HepG2 (cell line): Measurements from ENCODE around the gene BACH2. TPM values are rescaled to one million over a fixed set of nuclear protein-coding genes. Genes with fewer than 3 reads are reported as not detected.
"Not testable (repeated sequence)": the region's sequence is repeated elsewhere in the genome, so short reads cannot be mapped to it uniquely, and the experiment has no call there.

Source experiments
- ATAC-seq: fragments of 200-7000 bp; cut with Tn5 transposase; 3 replicates; pipeline ENCODE4 v1.9.1; 2020; ENCODE audit warnings: mild to moderate bottlenecking, moderate library complexity
- BruUV-seq: library from RNA; stranded (reverse); fragments of 400-500 nt; replicated peaks from 2 replicates; lab custom pipeline; 2021; lab: Mats Ljungman, UMichigan
- CTCF ChIA-PET: fragments of 300-600 bp; formaldehyde crosslinking; extraction: SDS; loops from one replicate; lab custom pipeline; 2021; ENCODE audit warnings: low total read pairs, inconsistent platforms, low intra/inter-chr PET ratio; lab: Yijun Ruan, JAX
- POLR2A ChIA-PET: fragments of 350-600 bp; sonication (Branson Sonifier 250); formaldehyde crosslinking; loops from one replicate; lab custom pipeline; 2020; ENCODE audit warnings: antibody characterized with exemption, inconsistent platforms; lab: Yijun Ruan, JAX
- DNase-seq: peaks from one replicate; pipeline ENCODE4 v3.0.0-alpha.2; 2015; ENCODE audit warnings: low spot score
- FAIRE-seq: peaks from 3 replicates; lab custom pipeline; 2011; peaks lifted over from hg19 to GRCh38; lab: Jason Lieb, UNC
- H2AFZ ChIP-seq: one replicate; pipeline ENCODE4 v1.6.1; 2011; ENCODE audit warnings: low read length, inconsistent platforms
- H3K27ac ChIP-seq: fragments of 300-600 bp; 3 replicates; pipeline ENCODE4 v1.8.0; 2011; ENCODE audit warnings: mixed run types, mild to moderate bottlenecking, mixed read lengths, low read length, inconsistent platforms; ENCODE audit not compliant: insufficient read depth; ENCODE audit errors: extremely low read length
- H3K27me3 ChIP-seq, 2 experiments: fragments of 200-600 bp in 1 of 2; 2 replicates in 1 of 2; 3 replicates in 1 of 2; pipeline versions ENCODE4 v1.6.0 to v1.8.0; 2011; ENCODE audit warnings: low read length in 2 of 2, mild to moderate bottlenecking in 2 of 2, moderate library complexity in 2 of 2, inconsistent platforms in 1 of 2; ENCODE audit not compliant: insufficient read depth in 2 of 2, control insufficient read depth in 1 of 2
- H3K36me3 ChIP-seq, 2 experiments: fragments of 200-600 bp in 1 of 2; replicated peaks in 1 of 2; 2 replicates in 1 of 2; 3 replicates in 1 of 2; pipeline versions ENCODE4 v1.5.1 to v1.8.0; 2011; ENCODE audit warnings: low read length in 2 of 2, inconsistent platforms in 1 of 2; ENCODE audit not compliant: insufficient read depth in 2 of 2, control insufficient read depth in 1 of 2
- H3K4me1 ChIP-seq: 2 replicates; pipeline ENCODE4 v1.5.1; 2012; ENCODE audit warnings: low read length, inconsistent platforms; ENCODE audit not compliant: insufficient read depth
- H3K4me2 ChIP-seq: 2 replicates; pipeline ENCODE4 v1.6.0; 2011; ENCODE audit warnings: low read depth, low read length, inconsistent platforms
- H3K4me3 ChIP-seq, 3 experiments: fragments of 200-600 bp in 1 of 3; sonication (generic), shearing (Covaris generic) in 1 of 3; replicated peaks in 1 of 3; 2 replicates each; pipeline ENCODE4 v1.5.1; 2011 to 2016; ENCODE audit warnings: low read length in 3 of 3, inconsistent platforms in 2 of 3, low read depth in 2 of 3, mild to moderate bottlenecking in 2 of 3, control low read depth in 1 of 3, mixed read lengths in 1 of 3; ENCODE audit not compliant: insufficient read depth in 1 of 3
- H3K79me2 ChIP-seq: one replicate; pipeline ENCODE4 v1.6.1; 2011; ENCODE audit warnings: low read length, inconsistent platforms; ENCODE audit not compliant: insufficient read depth
- H3K9ac ChIP-seq: 2 replicates; pipeline ENCODE4 v1.6.0; 2011; ENCODE audit warnings: mild to moderate bottlenecking, low read depth, low read length, inconsistent platforms; ENCODE audit not compliant: insufficient read depth
- H3K9me3 ChIP-seq: 2 replicates; pipeline ENCODE4 v1.5.1; 2012; ENCODE audit warnings: mild to moderate bottlenecking, low read length
- H4K20me1 ChIP-seq: 2 replicates; pipeline ENCODE4 v1.6.0; 2011; ENCODE audit warnings: inconsistent platforms, mild to moderate bottlenecking, low read length, moderate library complexity; ENCODE audit not compliant: insufficient read depth
- ELF1 ChIP-seq: sonication (generic); formaldehyde crosslinking; IDR thresholded peaks from 2 replicates; pipeline ENCODE4 v1.4.0; 2020; ENCODE audit warnings: missing genetic modification reagents
- NR2F6 ChIP-seq, 2 experiments: IDR thresholded peaks; 2 replicates each; pipeline ENCODE4 v1.6.1; 2016; ENCODE audit warnings: antibody characterized with exemption in 1 of 2, mild to moderate bottlenecking in 1 of 2
- ZNF101 ChIP-seq: sonication (generic); formaldehyde crosslinking; IDR thresholded peaks from 2 replicates; pipeline ENCODE4 v1.4.0; 2020; ENCODE audit warnings: mild to moderate bottlenecking, low read depth, missing genetic modification reagents, borderline replicate concordance
- ZNF17 ChIP-seq: sonication (generic); formaldehyde crosslinking; IDR thresholded peaks from 2 replicates; pipeline ENCODE4 v1.5.0; 2020; ENCODE audit warnings: mild to moderate bottlenecking, missing genetic modification reagents
- ZNF460 ChIP-seq: sonication (generic); formaldehyde crosslinking; IDR thresholded peaks from 2 replicates; pipeline ENCODE4 v1.5.1; 2020; ENCODE audit warnings: missing genetic modification reagents, mild to moderate bottlenecking, borderline replicate concordance
- ZNF768 ChIP-seq: sonication (generic); formaldehyde crosslinking; IDR thresholded peaks from 2 replicates; pipeline ENCODE4 v1.4.0; 2020; ENCODE audit warnings: missing genetic modification reagents
- WGBS: methylation state at CpG from one replicate; pipeline ENCODE4 v1.1.6; 2017; ENCODE audit warnings: low lambda C conversion rate; 5-methylcytosine and 5-hydroxymethylcytosine counted together
- in situ Hi-C: cut with HindIII; loops from 2 replicates; pipeline ENCODE4 v1.10.0; 2017; ENCODE audit warnings: low pct_unique_long_range_greater_than_20kb; ENCODE audit not compliant: extremely low pct_ligation_motif_present
- intact Hi-C: fragments of 100-400 bp; cut with micrococcal nuclease; formaldehyde crosslinking; loops from one replicate; pipeline ENCODE4 v1.10.0; 2022; ENCODE audit not compliant: unreplicated experiment
- polyA plus RNA-seq, 8 experiments: library from polyadenylated mRNA; depleted of rRNA in 3 of 8; stranded (reverse) in 7 of 8; unstranded in 1 of 8; fragments of >200 nt; fragmentation: Illumina TruSeq in 4 of 8; extraction: Trizol in 4 of 8; gene quantifications; 2 replicates each; pipeline versions ENCODE4 v1.2.1 to v1.2.3, GENCODE V29; 2011 to 2016; ENCODE audit warnings: low read depth in 4 of 8, missing spikeins in 1 of 8, mixed read lengths in 1 of 8; ENCODE audit not compliant: insufficient read depth in 1 of 8
- total RNA-seq, 5 experiments: library from RNA; depleted of rRNA; stranded (reverse); fragments of >200 nt; fragmentation: Illumina TruSeq; extraction: Trizol; gene quantifications; 2 replicates each; pipeline ENCODE4 v1.2.3, GENCODE V29; 2016; ENCODE audit warnings: low read depth in 1 of 5

BACH2 gene
- total and polyA plus RNA-seq, 2 of the 13 experiments (the other 11 are each of a cell fraction or from before 2014, with no cell fraction given) = 0.01 TPM; not detected in 1

DNA sequence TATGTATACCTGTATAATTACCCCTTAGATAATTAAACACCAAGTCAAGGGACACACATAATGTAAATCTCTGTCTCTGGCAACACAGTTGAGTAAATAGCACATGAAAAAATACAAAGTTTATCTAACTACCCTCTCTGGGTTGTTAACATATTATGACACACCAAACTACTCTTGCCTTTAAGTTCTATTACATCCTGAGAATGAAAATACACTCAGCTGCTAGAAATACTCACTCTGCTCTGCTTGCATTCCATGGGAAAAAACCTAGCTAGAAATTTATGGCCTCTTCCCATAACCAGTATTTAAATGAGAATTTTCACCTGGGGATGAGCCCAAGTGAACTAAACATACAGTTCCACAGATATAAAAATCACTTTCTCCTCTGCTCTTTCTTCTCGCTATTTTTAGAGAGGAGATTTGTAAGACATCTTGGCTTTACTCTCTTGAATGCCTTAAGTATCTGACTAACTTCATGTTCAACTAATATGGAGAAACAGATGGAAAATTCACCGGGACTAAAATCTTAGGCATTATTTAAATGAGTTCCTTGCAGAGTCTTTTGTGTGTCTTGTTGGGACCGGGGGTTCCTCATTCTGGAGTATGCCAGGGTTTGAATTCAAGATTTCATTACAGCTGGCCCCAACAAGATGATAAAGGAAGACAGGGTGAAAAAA is 261.5 kb downstream of the BACH2 start:
- in situ Hi-C loops (no loop called here), intact Hi-C loops (no loop called here)
- Histone ChIP-seq H3K79me2 (no peaks in the 10 kb centered on the region), H3K36me3 (no peaks in the 10 kb centered on the region), H3K4me1 (no peaks in the 10 kb centered on the region), H3K27me3 (no peaks in the 10 kb centered on the region), H4K20me1 (no peaks in the 10 kb centered on the region), H3K4me3 (no peak overlapping the region), H3K4me2 (no peak overlapping the region), H3K27ac (no peak overlapping the region), H3K9me3 (no peaks in the 10 kb centered on the region), H3K9ac (no peak overlapping the region), H2AFZ (no peak overlapping the region)
- DNase-seq (no peak), FAIRE-seq (no peak), ATAC-seq (no peak)
- POLR2A ChIA-PET = no interaction called here
- WGBS = 1% methylated on average over 3 of the region's 3 CpGs
- BruUV-seq = no TSS peak
- TF ChIP-seq ZNF101 (CRISPR knock-in tag) (no peak), ZNF768 (CRISPR knock-in tag) (no peak), ELF1 (no peak)
- CTCF ChIA-PET = no interaction called here

DNA sequence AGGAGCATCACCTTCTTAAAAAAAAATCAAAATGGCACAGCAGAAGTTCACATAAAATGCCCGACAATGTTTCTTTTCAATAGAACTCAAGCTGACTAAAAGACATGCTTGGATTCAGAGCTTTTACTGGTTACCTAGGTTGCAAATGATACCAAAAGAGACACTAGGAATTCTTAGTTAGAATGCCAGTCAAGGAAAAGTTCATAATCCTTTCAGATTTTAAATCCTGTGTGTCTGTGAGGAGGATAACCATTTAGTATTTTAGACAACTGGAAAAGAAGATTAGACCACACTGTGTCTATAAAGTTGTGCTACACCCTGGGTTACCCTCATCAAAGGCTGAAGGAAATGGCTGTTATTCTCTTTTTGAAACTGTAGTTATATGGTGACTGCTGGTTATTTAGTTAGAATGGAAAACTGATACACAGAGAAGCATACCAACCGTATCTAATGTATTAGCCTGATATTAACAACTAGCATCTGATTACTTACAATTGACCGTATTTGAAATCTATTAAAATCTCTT is 262.8 kb downstream of the BACH2 start:
- POLR2A ChIA-PET = no interaction called here
- Histone ChIP-seq H3K27me3 (peaks cover 0 to 3% of the 10 kb centered on the region in 2 experiments; a peak in 2 of 5 replicates), H3K9ac (no peak overlapping the region), H2AFZ (no peak overlapping the region), H3K4me3 (no peak overlapping the region), H3K9me3 (no peaks in the 10 kb centered on the region), H3K36me3 (no peaks in the 10 kb centered on the region), H3K27ac (no peak overlapping the region), H3K4me2 (no peak overlapping the region), H3K4me1 (no peaks in the 10 kb centered on the region), H3K79me2 (no peaks in the 10 kb centered on the region), H4K20me1 (no peaks in the 10 kb centered on the region)
- DNase-seq (no peak), FAIRE-seq (no peak), ATAC-seq (no peak)
- no TSS peak for BruUV-seq
- in situ Hi-C loops (no loop called here), intact Hi-C loops (no loop called here)
- CTCF ChIA-PET = no interaction called here
- 3% methylated on average over 3 of the region's 3 CpGs for WGBS
- TF ChIP-seq NR2F6 (IDR thresholded peaks at IDR 0.05) (no peak), NR2F6 (CRISPR knock-in tag; IDR thresholded peaks at IDR 0.05) (no peak), ZNF460 (CRISPR knock-in tag) (no peak), ZNF17 (no peak)

DNA sequence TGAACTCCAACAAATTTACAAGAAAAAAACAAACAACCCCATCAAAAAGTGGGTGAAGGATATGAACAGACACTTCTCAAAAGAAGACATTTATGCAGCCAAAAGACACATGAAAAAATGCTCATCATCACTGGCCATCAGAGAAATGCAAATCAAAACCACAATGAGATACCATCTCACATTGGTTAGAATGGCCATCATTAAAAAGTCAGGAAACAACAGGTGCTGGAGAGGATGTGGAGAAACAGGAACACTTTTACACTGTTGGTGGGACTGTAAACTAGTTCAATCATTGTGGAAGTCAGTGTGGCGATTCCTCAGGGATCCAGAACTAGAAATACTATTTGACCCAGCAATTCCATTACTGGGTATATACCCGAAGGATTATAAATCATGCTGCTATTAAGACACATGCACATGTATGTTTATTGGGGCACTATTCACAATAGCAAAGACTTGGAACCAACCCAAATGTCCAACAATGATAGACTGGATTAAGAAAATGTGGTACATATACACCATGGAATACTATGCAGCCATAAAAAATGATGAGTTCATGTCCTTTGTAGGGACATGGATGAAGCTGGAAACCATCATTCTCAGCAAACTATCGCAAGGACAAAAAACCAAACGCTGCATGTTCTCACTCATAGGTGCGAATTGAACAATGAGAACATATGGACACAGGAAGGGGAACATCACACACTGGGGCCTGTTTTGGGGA is 264.0 kb downstream of the BACH2 start:
- H3K27me3 ChIP-seq, H3K36me3 ChIP-seq, H4K20me1 ChIP-seq, H3K9me3 ChIP-seq, H3K4me3 ChIP-seq, CTCF ChIA-PET, in situ Hi-C loops, H3K4me2 ChIP-seq, BruUV-seq, intact Hi-C loops, DNase-seq, H3K4me1 ChIP-seq, H2AFZ ChIP-seq, H3K27ac ChIP-seq, H3K79me2 ChIP-seq, H3K9ac ChIP-seq, FAIRE-seq, POLR2A ChIA-PET, ATAC-seq: not testable (repeated sequence)
- 14% methylated on average over 5 of the region's 5 CpGs for WGBS
